GM18507 (cell line): ENCODE data around the gene TOM1L2.

Source experiments
- DNase-seq: peaks from one replicate; pipeline ENCODE4 v3.0.0; 2011; ENCODE audit warnings: low read depth; ENCODE audit not compliant: insufficient read length; ENCODE audit errors: extremely low spot score
- FAIRE-seq: peaks from 2 replicates; lab custom pipeline; 2011; peaks lifted over from hg19 to GRCh38; lab: Jason Lieb, UNC

Gene TOM1L2

DNA sequence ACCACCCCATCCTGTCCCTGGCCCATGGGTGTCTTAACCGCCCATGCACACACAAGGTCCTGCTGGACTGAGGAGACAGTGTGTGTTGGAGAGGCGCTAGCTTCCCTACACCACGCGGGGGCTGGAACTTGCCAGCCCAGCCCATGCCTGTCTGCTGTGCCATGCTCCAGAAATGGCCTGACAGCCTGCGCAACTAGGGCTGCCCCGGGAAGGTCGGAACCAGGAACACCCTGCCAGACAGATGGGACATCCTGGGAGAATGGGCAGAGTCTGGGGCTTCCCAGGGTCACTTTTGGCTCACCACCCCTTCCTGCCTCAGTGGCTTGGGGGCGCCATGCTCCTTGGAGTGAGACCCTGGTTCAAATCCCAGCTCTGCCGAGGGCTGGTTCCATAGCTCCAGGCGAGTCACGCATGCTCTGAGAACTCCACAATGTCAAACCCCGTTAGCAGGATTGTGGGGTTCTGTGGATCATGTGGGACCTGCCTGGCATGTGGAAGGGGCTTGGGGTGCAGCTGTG is 171.6 kb downstream of the TOM1L2 start:
- no peak for FAIRE-seq

DNA sequence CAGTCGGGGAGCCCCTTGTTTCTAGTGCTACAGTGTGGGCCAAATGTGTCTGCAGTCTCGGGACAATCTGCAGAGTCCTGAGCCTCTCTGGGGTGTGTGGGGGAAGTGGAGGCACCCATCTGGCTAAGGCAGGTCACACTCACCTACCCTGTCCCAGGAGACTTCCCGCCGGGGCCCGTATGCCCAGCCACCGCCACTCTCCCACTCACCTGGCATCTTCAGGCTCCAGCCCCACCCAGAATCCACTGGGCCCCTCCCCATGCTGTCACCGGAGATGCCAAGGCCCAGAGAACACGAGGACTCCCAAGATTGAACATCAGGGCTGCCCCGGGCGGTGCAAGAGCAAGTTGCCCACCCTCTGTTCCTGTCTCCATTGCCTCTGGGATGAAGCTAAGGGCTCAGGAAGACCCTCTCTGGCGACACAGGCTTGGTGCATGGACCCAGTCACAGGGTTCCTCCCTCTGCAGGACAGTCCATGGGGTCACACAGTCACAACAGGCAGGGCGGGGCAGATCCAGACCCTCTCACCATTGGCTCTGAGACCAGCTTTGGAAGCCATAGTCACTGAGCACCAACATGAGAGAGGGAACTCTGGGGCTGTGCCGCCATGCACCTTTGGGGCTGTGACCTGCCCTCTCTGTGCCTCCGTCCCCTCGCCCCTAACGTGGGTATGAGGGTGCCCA is 173.5 kb downstream of the TOM1L2 start:
- DNase-seq (no peak), FAIRE-seq (no peak)

More for the DNA sequence above, 171.6 kb downstream of the TOM1L2 start:
- DNase-seq = no peak

DNA sequence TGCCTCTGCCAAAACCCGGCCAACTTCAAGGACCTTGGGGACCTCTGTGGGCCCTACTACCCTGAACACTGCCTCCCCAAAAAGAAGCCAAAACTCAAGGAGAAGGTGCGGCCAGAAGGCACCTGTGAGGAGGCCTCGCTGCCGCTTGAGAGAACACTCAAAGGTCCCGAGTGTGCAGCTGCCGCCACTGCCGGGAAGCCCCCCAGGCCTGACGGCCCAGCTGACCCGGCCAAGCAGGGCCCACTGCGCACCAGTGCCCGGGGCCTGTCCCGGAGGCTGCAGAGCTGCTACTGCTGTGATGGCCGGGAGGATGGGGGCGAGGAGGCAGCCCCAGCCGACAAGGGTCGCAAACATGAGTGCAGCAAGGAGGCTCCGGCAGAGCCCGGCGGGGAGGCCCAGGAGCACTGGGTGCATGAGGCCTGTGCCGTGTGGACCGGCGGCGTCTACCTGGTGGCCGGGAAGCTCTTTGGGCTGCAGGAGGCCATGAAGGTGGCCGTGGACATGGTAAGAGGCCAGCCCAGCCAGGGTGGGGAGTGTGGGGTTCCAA is 174.1 kb downstream of the TOM1L2 start:
- DNase-seq (no peak), FAIRE-seq (no peak)

DNA sequence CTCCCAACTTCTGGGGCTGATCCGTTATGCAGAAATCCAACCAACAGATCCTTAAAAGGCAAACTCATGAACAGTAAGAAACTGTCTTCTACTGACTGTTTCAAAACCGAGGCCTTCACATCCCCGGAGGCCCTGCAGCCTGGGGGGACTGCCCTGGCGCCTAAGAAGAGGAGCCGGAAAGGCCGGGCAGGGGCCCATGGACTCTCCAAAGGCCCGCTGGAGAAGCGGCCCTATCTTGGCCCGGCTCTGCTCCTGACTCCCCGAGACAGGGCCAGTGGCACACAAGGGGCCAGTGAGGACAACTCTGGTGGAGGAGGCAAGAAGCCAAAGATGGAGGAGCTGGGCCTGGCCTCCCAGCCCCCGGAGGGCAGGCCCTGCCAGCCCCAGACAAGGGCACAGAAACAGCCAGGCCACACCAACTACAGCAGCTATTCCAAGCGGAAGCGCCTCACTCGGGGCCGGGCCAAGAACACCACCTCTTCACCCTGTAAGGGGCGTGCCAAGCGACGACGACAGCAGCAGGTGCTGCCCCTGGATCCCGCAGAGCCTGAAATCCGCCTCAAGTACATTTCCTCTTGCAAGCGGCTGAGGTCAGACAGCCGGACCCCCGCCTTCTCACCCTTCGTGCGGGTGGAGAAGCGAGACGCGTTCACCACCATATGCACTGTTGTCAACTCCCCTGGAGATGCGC is 174.9 kb downstream of the TOM1L2 start:
- DNase-seq (no peak), FAIRE-seq (no peak)

DNA sequence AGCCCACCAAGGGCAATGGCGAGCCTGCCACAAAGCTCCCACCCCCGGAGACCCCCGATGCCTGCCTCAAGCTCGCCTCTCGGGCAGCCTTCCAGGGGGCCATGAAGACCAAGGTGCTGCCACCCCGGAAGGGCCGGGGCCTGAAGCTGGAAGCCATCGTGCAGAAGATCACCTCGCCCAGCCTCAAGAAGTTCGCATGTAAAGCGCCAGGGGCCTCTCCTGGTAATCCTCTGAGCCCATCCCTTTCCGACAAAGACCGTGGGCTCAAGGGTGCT is 175.5 kb downstream of the TOM1L2 start:
- FAIRE-seq = no peak
- DNase-seq = no peak

DNA sequence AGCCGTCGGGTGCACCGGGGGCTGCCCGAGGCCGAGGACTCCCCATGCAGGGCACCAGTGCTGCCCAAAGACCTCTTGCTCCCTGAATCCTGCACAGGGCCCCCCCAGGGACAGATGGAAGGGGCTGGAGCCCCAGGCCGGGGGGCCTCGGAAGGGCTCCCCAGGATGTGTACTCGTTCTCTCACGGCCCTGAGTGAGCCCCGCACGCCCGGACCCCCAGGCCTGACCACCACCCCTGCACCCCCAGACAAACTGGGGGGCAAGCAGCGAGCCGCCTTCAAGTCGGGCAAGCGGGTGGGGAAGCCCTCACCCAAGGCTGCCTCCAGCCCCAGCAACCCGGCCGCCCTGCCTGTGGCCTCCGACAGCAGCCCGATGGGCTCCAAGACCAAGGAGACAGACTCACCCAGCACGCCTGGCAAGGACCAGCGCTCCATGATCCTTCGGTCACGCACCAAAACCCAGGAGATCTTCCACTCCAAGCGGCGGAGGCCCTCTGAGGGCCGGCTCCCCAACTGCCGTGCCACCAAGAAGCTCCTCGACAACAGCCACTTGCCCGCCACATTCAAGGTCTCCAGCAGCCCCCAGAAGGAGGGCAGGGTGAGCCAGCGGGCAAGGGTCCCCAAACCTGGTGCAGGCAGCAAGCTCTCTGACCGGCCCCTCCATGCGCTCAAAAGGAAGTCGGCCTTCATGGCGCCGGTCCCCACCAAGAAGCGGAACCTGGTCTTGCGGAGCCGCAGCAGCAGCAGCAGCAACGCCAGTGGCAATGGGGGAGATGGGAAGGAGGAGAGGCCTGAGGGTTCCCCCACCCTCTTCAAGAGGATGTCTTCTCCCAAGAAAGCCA is 176.0 kb downstream of the TOM1L2 start:
- no peak for DNase-seq
- FAIRE-seq = no peak

DNA sequence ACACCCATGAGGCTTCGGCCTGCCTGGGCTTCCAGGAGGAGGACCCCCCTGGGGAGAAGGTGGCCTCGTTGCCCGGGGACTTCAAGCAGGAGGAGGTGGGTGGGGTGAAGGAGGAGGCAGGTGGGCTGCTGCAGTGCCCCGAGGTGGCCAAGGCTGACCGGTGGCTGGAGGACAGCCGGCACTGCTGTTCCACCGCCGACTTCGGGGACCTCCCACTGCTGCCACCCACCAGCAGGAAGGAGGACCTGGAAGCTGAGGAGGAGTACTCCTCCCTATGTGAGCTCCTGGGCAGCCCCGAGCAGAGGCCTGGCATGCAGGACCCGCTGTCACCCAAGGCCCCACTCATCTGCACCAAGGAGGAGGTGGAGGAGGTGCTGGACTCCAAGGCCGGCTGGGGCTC is 176.9 kb downstream of the TOM1L2 start:
- DNase-seq = no peak
- FAIRE-seq = no peak

DNA sequence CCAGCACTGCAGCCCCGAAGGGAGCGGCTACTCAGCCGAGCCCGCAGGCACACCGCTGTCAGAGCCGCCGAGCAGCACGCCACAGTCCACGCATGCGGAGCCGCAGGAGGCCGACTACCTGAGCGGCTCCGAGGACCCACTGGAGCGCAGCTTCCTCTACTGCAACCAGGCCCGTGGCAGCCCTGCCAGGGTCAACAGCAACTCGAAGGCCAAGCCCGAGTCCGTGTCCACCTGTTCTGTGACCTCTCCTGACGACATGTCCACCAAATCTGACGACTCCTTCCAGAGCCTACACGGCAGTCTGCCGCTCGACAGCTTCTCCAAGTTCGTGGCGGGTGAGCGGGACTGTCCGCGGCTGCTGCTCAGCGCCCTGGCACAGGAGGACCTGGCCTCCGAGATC is 177.8 kb downstream of the TOM1L2 start:
- no peak for FAIRE-seq
- DNase-seq = no peak
